A549 (cell line): Measurements from ENCODE around the gene NPNT. TPM values are rescaled to one million over a fixed set of nuclear protein-coding genes. Genes with fewer than 3 reads are reported as not detected.

Experiments
- ATAC-seq, 2 experiments: fragments of 200-7000 bp in 1 of 2; fragments of >200 bp in 1 of 2; cut with Nextera tagmentation in 1 of 2; cut with Tn5 transposase in 1 of 2; 3 replicates each; pipeline versions ENCODE4 v1.8.0 to v1.9.1; 2018 to 2020; ENCODE audit warnings: mild to moderate bottlenecking in 1 of 2, moderate library complexity in 1 of 2
- CTCF ChIA-PET: fragments of 300-600 bp; sonication (Branson Sonifier 250); formaldehyde crosslinking; extraction: SDS; loops from one replicate; lab custom pipeline; 2021; ENCODE audit warnings: antibody characterized with exemption, inconsistent platforms; lab: Yijun Ruan, JAX
- POLR2A ChIA-PET: fragments of 350-600 bp; formaldehyde crosslinking; extraction: SDS; loops from one replicate; lab custom pipeline; 2021; ENCODE audit warnings: antibody characterized with exemption, inconsistent platforms; lab: Yijun Ruan, JAX
- DNase-seq, 2 experiments: peaks; one replicate each; pipeline versions ENCODE4 v3.0.0 to v3.0.0-alpha.2; 2011 to 2016; ENCODE audit warnings: low read depth in 1 of 2, low spot score in 1 of 2
- FAIRE-seq: peaks from 2 replicates; lab custom pipeline; 2011; peaks lifted over from hg19 to GRCh38; lab: Jason Lieb, UNC
- H3K27ac ChIP-seq, 2 experiments: fragments of >200 bp; sonication (Bioruptor Twin); formaldehyde crosslinking; 3 replicates each; pipeline ENCODE4 v1.5.1; 2016 to 2017
- H3K4me1 ChIP-seq: fragments of >200 bp; sonication (Bioruptor Twin); formaldehyde crosslinking; 3 replicates; pipeline ENCODE4 v1.6.1; 2016
- H3K4me2 ChIP-seq: fragments of >200 bp; sonication (Bioruptor Twin); formaldehyde crosslinking; 3 replicates; pipeline ENCODE4 v1.6.1; 2016
- H3K4me3 ChIP-seq: fragments of >200 bp; sonication (Bioruptor Twin); formaldehyde crosslinking; 3 replicates; pipeline ENCODE4 v1.5.1; 2016
- H3K9me3 ChIP-seq: fragments of >200 bp; sonication (Bioruptor Twin); formaldehyde crosslinking; 3 replicates; pipeline ENCODE4 v1.6.1; 2016
- ATOH8 ChIP-seq: fragments of 250-450 bp; sonication (Bioruptor Pico); IDR thresholded peaks from 2 replicates; pipeline ENCODE4 v1.5.0; 2020; ENCODE audit warnings: low read depth, mild to moderate bottlenecking, moderate library complexity
- BHLHE40 ChIP-seq: IDR thresholded peaks from 2 replicates; pipeline ENCODE4 v1.6.1; 2012; ENCODE audit warnings: low read depth, low read length, inconsistent platforms
- CBX8 ChIP-seq: fragments of 200-600 bp; sonication (generic); IDR thresholded peaks from 2 replicates; pipeline ENCODE4 v1.6.1; 2016
- CEBPB ChIP-seq, 2 experiments: fragments of >200 bp in 1 of 2; sonication (Bioruptor Twin) in 1 of 2; formaldehyde crosslinking in 1 of 2; IDR thresholded peaks; 2 replicates each; pipeline ENCODE4 v1.6.1; 2012 to 2016
- CTCF ChIP-seq: fragments of >200 bp; sonication (Bioruptor Twin); formaldehyde crosslinking; IDR thresholded peaks from 3 replicates; pipeline ENCODE4 v1.5.1; 2016
- EHF ChIP-seq: fragments of 250-450 bp; sonication (Bioruptor Pico); IDR thresholded peaks from 2 replicates; pipeline ENCODE4 v1.5.0; 2020; ENCODE audit warnings: mild to moderate bottlenecking
- ELK1 ChIP-seq: fragments of 150-350 bp; IDR thresholded peaks from 2 replicates; pipeline ENCODE4 v1.6.1; 2014; ENCODE audit warnings: low read depth, mild to moderate bottlenecking, low read length
- EP300 ChIP-seq, 2 experiments: fragments of >200 bp; sonication (Bioruptor Twin); formaldehyde crosslinking; IDR thresholded peaks; 2 replicates in 1 of 2; 3 replicates in 1 of 2; pipeline ENCODE4 v1.6.1; 2016 to 2017
- FOSL2 ChIP-seq, 2 experiments: fragments of 450-650 bp in 1 of 2; fragments of >200 bp in 1 of 2; sonication (Bioruptor Twin) in 1 of 2; formaldehyde crosslinking; IDR thresholded peaks; 2 replicates each; pipeline versions ENCODE4 v1.5.0 to v1.6.1; 2016 to 2020; ENCODE audit warnings: mild to moderate bottlenecking in 1 of 2, moderate library complexity in 1 of 2
- FOXS1 ChIP-seq: fragments of 250-450 bp; sonication (Bioruptor Pico); IDR thresholded peaks from 2 replicates; pipeline ENCODE4 v1.5.0; 2020; ENCODE audit warnings: mild to moderate bottlenecking, moderate library complexity
- GATA3 ChIP-seq: IDR thresholded peaks from 2 replicates; pipeline ENCODE4 v1.6.1; 2012; ENCODE audit warnings: borderline replicate concordance
- HDAC2 ChIP-seq: fragments of 200-600 bp; sonication (generic); IDR thresholded peaks from 2 replicates; pipeline ENCODE4 v1.6.1; 2016
- HES2 ChIP-seq: fragments of >200 bp; sonication (Bioruptor Twin); formaldehyde crosslinking; IDR thresholded peaks from 2 replicates; pipeline ENCODE4 v1.6.1; 2016
- HMGXB4 ChIP-seq: fragments of 250-450 bp; sonication (Bioruptor Pico); IDR thresholded peaks from 2 replicates; pipeline ENCODE4 v1.5.0; 2021; ENCODE audit warnings: mild to moderate bottlenecking, moderate library complexity, borderline replicate concordance
- HOXA7 ChIP-seq: fragments of 250-450 bp; sonication (Bioruptor Pico); IDR thresholded peaks from 2 replicates; pipeline ENCODE4 v1.5.0; 2020; ENCODE audit warnings: mild to moderate bottlenecking, moderate library complexity
- HOXB5 ChIP-seq: fragments of 250-450 bp; sonication (Bioruptor Pico); IDR thresholded peaks from 2 replicates; pipeline ENCODE4 v1.5.0; 2020; ENCODE audit warnings: mild to moderate bottlenecking, moderate library complexity
- KDM1A ChIP-seq: fragments of 200-600 bp; sonication (generic); IDR thresholded peaks from 2 replicates; pipeline ENCODE4 v1.6.1; 2016; ENCODE audit warnings: low read depth, mild to moderate bottlenecking
- NFE2L2 ChIP-seq: fragments of 150-350 bp; conservative IDR thresholded peaks from 2 replicates; pipeline ENCODE4 v1.6.1; 2014; ENCODE audit warnings: low read length
- NPAS2 ChIP-seq: fragments of 250-450 bp; sonication (Bioruptor Pico); IDR thresholded peaks from 2 replicates; pipeline ENCODE4 v1.8.0; 2022; ENCODE audit warnings: mild to moderate bottlenecking, moderate library complexity, borderline replicate concordance
- PBX3 ChIP-seq: IDR thresholded peaks from 2 replicates; pipeline ENCODE4 v1.6.1; 2012
- REST ChIP-seq: fragments of 200-600 bp; sonication (generic); IDR thresholded peaks from 2 replicates; pipeline ENCODE4 v1.6.1; 2016; ENCODE audit warnings: antibody characterized with exemption, mild to moderate bottlenecking, moderate library complexity
- SREBF2 ChIP-seq: fragments of 450-650 bp; IDR thresholded peaks from 2 replicates; pipeline ENCODE4 v1.6.1; 2014; ENCODE audit warnings: mild to moderate bottlenecking, moderate library complexity
- WGBS: methylation state at CpG from one replicate; pipeline ENCODE4 v1.1.6; 2017; ENCODE audit errors: missing lambda C conversion rate; 5-methylcytosine and 5-hydroxymethylcytosine counted together
- polyA plus RNA-seq, 4 experiments: library from polyadenylated mRNA; depleted of rRNA in 3 of 4; stranded (reverse); fragments of >200 nt; fragmentation: RNase III in 1 of 4; extraction: RNeasy Plus Mini Kit Qiagen cat#74134 plus additional on column Dnase treatment in 1 of 4; gene quantifications; 2 replicates in 3 of 4; 3 replicates in 1 of 4; pipeline ENCODE4 v1.2.3, GENCODE V29; 2011 to 2017

Gene NPNT
- polyA plus RNA-seq, 2 of the 4 experiments (the other 2 are of a cell fraction), result 0.32 to 0.56 TPM

GRCh38 chr4:105952591-105952990 lies 57.3 kb downstream of the NPNT start:
- Histone ChIP-seq H3K4me2 (no peak overlapping the region), H3K9me3 (no peaks in the 10 kb centered on the region), H3K4me1 (no peaks in the 10 kb centered on the region), H3K27ac (no peak overlapping the region), H3K4me3 (no peak overlapping the region)
- DNase-seq (no peak), FAIRE-seq (no peak), ATAC-seq (no peak)
- TF ChIP-seq BHLHE40 (no peak), GATA3 (no peak), NFE2L2 (no peak), FOSL2 (IDR thresholded peaks at IDR 0.05) (no peak), FOSL2 (CRISPR knock-in tag; IDR thresholded peaks at IDR 0.05) (no peak), KDM1A (no peak)
- ChIA-PET POLR2A (no interaction called here), CTCF (no interaction called here)
- 55% methylated on average over 3 of the region's 3 CpGs for WGBS

- Histone ChIP-seq H3K27ac (no peak overlapping the region), H3K4me1 (no peaks in the 10 kb centered on the region), H3K4me2 (no peak overlapping the region), H3K4me3 (no peak overlapping the region), H3K9me3 (no peaks in the 10 kb centered on the region)
- no peak for ATAC-seq
- POLR2A ChIA-PET, result no interaction called here
- no peak for DNase-seq
- no peak for FAIRE-seq
- CTCF ChIA-PET, result no interaction called here
- TF ChIP-seq EHF (CRISPR knock-in tag), result no peak
- TF ChIP-seq CTCF, result no peak
- no peak for TF ChIP-seq PBX3
- no peak for TF ChIP-seq HMGXB4 (CRISPR knock-in tag)
- TF ChIP-seq CBX8, result no peak
- TF ChIP-seq REST, result no peak
- TF ChIP-seq EP300 (IDR thresholded peaks at IDR 0.05), result no peak
- 33% methylated on average over 4 of the region's 4 CpGs for WGBS
These were observed 61.3 kb downstream of the NPNT start for GRCh38 chr4:105956569-105956968.

- WGBS, result 53% methylated on average over 4 of the region's 4 CpGs
- Histone ChIP-seq H3K4me3 (no peak overlapping the region), H3K9me3 (no peaks in the 10 kb centered on the region), H3K27ac (no peak overlapping the region), H3K4me2 (no peak overlapping the region), H3K4me1 (no peaks in the 10 kb centered on the region)
- no peak for FAIRE-seq
- no peak for DNase-seq
- ATAC-seq, result no peak
- ChIA-PET POLR2A (no interaction called here), CTCF (no interaction called here)
- no peak for TF ChIP-seq FOXS1 (CRISPR knock-in tag)
- TF ChIP-seq HDAC2, result no peak
- TF ChIP-seq EP300 (IDR thresholded peaks at IDR 0.05), result no peak
- no peak for TF ChIP-seq SREBF2
- TF ChIP-seq CEBPB (IDR thresholded peaks at IDR 0.05), result no peak
- TF ChIP-seq NFE2L2, result no peak
- no peak for TF ChIP-seq NPAS2 (CRISPR knock-in tag)
- TF ChIP-seq ATOH8 (CRISPR knock-in tag), result no peak
- no peak for TF ChIP-seq HOXA7 (CRISPR knock-in tag)
- no peak for TF ChIP-seq HOXB5 (CRISPR knock-in tag)
- TF ChIP-seq HES2, result no peak
- no peak for TF ChIP-seq ELK1
These were observed 62.4 kb downstream of the NPNT start for GRCh38 chr4:105957680-105958079.
